GM10847 (cell line): ENCODE measurements around the gene SPTLC1.

ENCODE experiments used
- POLR2A ChIP-seq: IDR thresholded peaks from 2 replicates; pipeline ENCODE4 v1.6.1; 2011; ENCODE audit not compliant: insufficient read length; ENCODE audit errors: extremely low read depth

Gene SPTLC1

GRCh38 chr9:92141144-92142129 is 26.2 kb upstream of the SPTLC1 start:
- TF ChIP-seq POLR2A = no peak

- no peak for TF ChIP-seq POLR2A
These were observed 25.5 kb upstream of the SPTLC1 start for GRCh38 chr9:92140754-92141143.

- no peak for TF ChIP-seq POLR2A
These were observed 25.0 kb upstream of the SPTLC1 start for GRCh38 chr9:92140074-92140753.

GRCh38 chr9:92138157-92138959 is 23.1 kb upstream of the SPTLC1 start:
- TF ChIP-seq POLR2A = no peak

GRCh38 chr9:92136184-92136858 is 21.1 kb upstream of the SPTLC1 start:
- no peak for TF ChIP-seq POLR2A

- TF ChIP-seq POLR2A = no peak
These were observed 20.4 kb upstream of the SPTLC1 start for GRCh38 chr9:92135576-92135975.

- no peak for TF ChIP-seq POLR2A
These were observed 18.9 kb upstream of the SPTLC1 start for GRCh38 chr9:92133949-92134604.

GRCh38 chr9:92132501-92132900 is 17.3 kb upstream of the SPTLC1 start:
- TF ChIP-seq POLR2A = no peak

GRCh38 chr9:92122800-92123199 is 7.6 kb upstream of the SPTLC1 start:
- no peak for TF ChIP-seq POLR2A

GRCh38 chr9:92122061-92122460 is 6.8 kb upstream of the SPTLC1 start:
- no peak for TF ChIP-seq POLR2A

GRCh38 chr9:92121265-92121664 is 6.1 kb upstream of the SPTLC1 start:
- no peak for TF ChIP-seq POLR2A

GRCh38 chr9:92120138-92120537 is 4.9 kb upstream of the SPTLC1 start:
- no peak for TF ChIP-seq POLR2A

- TF ChIP-seq POLR2A = no peak
These were observed 4.4 kb upstream of the SPTLC1 start for GRCh38 chr9:92119586-92119985.

- no peak for TF ChIP-seq POLR2A
These were observed 7.1 kb downstream of the SPTLC1 start for GRCh38 chr9:92108122-92108521.
